HG03565 (cell line): ENCODE measurements around the gene HECTD4.
"Not testable (repeated sequence)": the region's sequence is repeated elsewhere in the genome, so short reads cannot be mapped to it uniquely, and the experiment has no call there.

Experiments used
- ATAC-seq: cut with Tn5 transposase; IDR thresholded peaks from one replicate; pipeline ENCODE4 v1.9.1; 2021; ENCODE audit warnings: mild to moderate bottlenecking, moderate library complexity; ENCODE audit not compliant: unreplicated experiment

Gene HECTD4

GRCh38 chr12:112166051-112167015 is 215.9 kb downstream of the HECTD4 start:
- ATAC-seq: no peak

GRCh38 chr12:112165624-112166023 is 216.6 kb downstream of the HECTD4 start:
- no peak for ATAC-seq

GRCh38 chr12:112164011-112164660 is 218.1 kb downstream of the HECTD4 start:
- no peak for ATAC-seq

- ATAC-seq: no peak
These were observed 218.7 kb downstream of the HECTD4 start for GRCh38 chr12:112163471-112163991.

GRCh38 chr12:112163056-112163455 is 219.2 kb downstream of the HECTD4 start:
- no peak for ATAC-seq

- no peak for ATAC-seq
These were observed 219.9 kb downstream of the HECTD4 start for GRCh38 chr12:112162241-112162790.

- ATAC-seq: no peak
These were observed 220.5 kb downstream of the HECTD4 start for GRCh38 chr12:112161711-112162110.

- no peak for ATAC-seq
These were observed 221.6 kb downstream of the HECTD4 start for GRCh38 chr12:112160611-112161010.

- no peak for ATAC-seq
These were observed 223.1 kb downstream of the HECTD4 start for GRCh38 chr12:112159146-112159541.

- not testable (repeated sequence) for ATAC-seq
These were observed 223.6 kb downstream of the HECTD4 start for GRCh38 chr12:112158461-112159145.

GRCh38 chr12:112153893-112154219 is 228.4 kb downstream of the HECTD4 start:
- ATAC-seq: no peak

GRCh38 chr12:112153181-112153892 is 228.9 kb downstream of the HECTD4 start:
- ATAC-seq: no peak

- ATAC-seq: no peak
These were observed 230.3 kb downstream of the HECTD4 start for GRCh38 chr12:112151766-112152541.

GRCh38 chr12:112149596-112149995 is 232.6 kb downstream of the HECTD4 start:
- ATAC-seq: no peak

- no peak for ATAC-seq
These were observed 234.2 kb downstream of the HECTD4 start for GRCh38 chr12:112148031-112148513.

GRCh38 chr12:112146123-112146522 is 236.1 kb downstream of the HECTD4 start:
- ATAC-seq: no peak

GRCh38 chr12:112140728-112141127 is 241.5 kb downstream of the HECTD4 start:
- no peak for ATAC-seq

- no peak for ATAC-seq
These were observed 247.5 kb downstream of the HECTD4 start for GRCh38 chr12:112134731-112135130.

- no peak for ATAC-seq
These were observed 248.8 kb downstream of the HECTD4 start for GRCh38 chr12:112133418-112133817.
